Fibroblast of villous mesenchyme (primary cell): ENCODE measurements around the gene USP47. TPM values are rescaled to one million over a fixed set of nuclear protein-coding genes. Genes with fewer than 3 reads are reported as not detected.

ENCODE experiments used
- DNase-seq: peaks from one replicate; pipeline ENCODE4 v3.0.0-alpha.2; 2010; ENCODE audit warnings: low read depth
- H3K4me3 ChIP-seq: 2 replicates; pipeline ENCODE4 v1.5.1; 2011; ENCODE audit warnings: low read depth, mild to moderate bottlenecking, low read length
- total RNA-seq: library from RNA; depleted of rRNA; stranded (reverse); fragments of >200 nt; gene quantifications from 2 replicates; pipeline ENCODE4 v1.2.3, GENCODE V29; 2012
- TF ChIP-seq, protein P1 (sequence below): IDR thresholded peaks from 2 replicates; pipeline ENCODE4 v1.5.1; 2012; ENCODE audit warnings: low read depth, mild to moderate bottlenecking, low read length; ENCODE audit not compliant: insufficient read depth

The USP47 gene
- total RNA-seq, 1 donor, result 116 TPM

GRCh38 chr11:11940551-11940950 is 98.8 kb downstream of the USP47 start:
- TF ChIP-seq, protein P1, sequence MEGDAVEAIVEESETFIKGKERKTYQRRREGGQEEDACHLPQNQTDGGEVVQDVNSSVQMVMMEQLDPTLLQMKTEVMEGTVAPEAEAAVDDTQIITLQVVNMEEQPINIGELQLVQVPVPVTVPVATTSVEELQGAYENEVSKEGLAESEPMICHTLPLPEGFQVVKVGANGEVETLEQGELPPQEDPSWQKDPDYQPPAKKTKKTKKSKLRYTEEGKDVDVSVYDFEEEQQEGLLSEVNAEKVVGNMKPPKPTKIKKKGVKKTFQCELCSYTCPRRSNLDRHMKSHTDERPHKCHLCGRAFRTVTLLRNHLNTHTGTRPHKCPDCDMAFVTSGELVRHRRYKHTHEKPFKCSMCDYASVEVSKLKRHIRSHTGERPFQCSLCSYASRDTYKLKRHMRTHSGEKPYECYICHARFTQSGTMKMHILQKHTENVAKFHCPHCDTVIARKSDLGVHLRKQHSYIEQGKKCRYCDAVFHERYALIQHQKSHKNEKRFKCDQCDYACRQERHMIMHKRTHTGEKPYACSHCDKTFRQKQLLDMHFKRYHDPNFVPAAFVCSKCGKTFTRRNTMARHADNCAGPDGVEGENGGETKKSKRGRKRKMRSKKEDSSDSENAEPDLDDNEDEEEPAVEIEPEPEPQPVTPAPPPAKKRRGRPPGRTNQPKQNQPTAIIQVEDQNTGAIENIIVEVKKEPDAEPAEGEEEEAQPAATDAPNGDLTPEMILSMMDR, result no peak
- no peak overlapping the region for H3K4me3 ChIP-seq
- no peak for DNase-seq

- TF ChIP-seq, protein P1, result no peak
- DNase-seq, result no peak
- H3K4me3 ChIP-seq, result no peak overlapping the region
Observed at GRCh38 chr11:11942668-11943067, 100.9 kb downstream of the USP47 start.

- DNase-seq, result no peak
- TF ChIP-seq, protein P1, result no peak
- no peak overlapping the region for H3K4me3 ChIP-seq
Observed at GRCh38 chr11:11944444-11944843, 102.7 kb downstream of the USP47 start.

GRCh38 chr11:11946180-11946579 is 104.4 kb downstream of the USP47 start:
- TF ChIP-seq, protein P1, result no peak
- H3K4me3 ChIP-seq, result no peak overlapping the region
- DNase-seq, result peak; percentile 23

- DNase-seq, result no peak
- TF ChIP-seq, protein P1, result no peak
Observed at GRCh38 chr11:11946878-11947277, 105.1 kb downstream of the USP47 start.

GRCh38 chr11:11947825-11948224 is 106.1 kb downstream of the USP47 start:
- TF ChIP-seq, protein P1, result no peak
- DNase-seq, result no peak
- H3K4me3 ChIP-seq, result no peak overlapping the region

More at GRCh38 chr11:11946878-11947277, 105.1 kb downstream of the USP47 start:
- no peak overlapping the region for H3K4me3 ChIP-seq

GRCh38 chr11:11948242-11948947 is 106.6 kb downstream of the USP47 start:
- no peak overlapping the region for H3K4me3 ChIP-seq
- DNase-seq, result peak; percentile 52
- TF ChIP-seq, protein P1, result no peak
